Mucosa of gallbladder (tissue), 1 donor: Measurements from ENCODE around the gene POU3F1. TPM values are rescaled to one million over a fixed set of nuclear protein-coding genes. Genes with fewer than 3 reads are reported as not detected.

Experiments used
- DNase-seq: peaks from one replicate; pipeline ENCODE4 v3.0.0-alpha.2; 2020; ENCODE audit warnings: low spot score
- total RNA-seq: library from RNA; stranded (reverse); gene quantifications from one replicate; pipeline ENCODE4 v1.2.1, GENCODE V29; 2021
- donor health status: DM: no; HTN: no; CAD: no.

The POU3F1 gene
- total RNA-seq = 0.09 TPM

- no peak for DNase-seq
These were observed at the start of gene POU3F1 for GRCh38 chr1:38046333-38046883. Gene POU3F1, minus strand, starts transcription at chr1:38046793. Its CDS starts 50 bp downstream, at chr1:38046743.

- no peak for DNase-seq
These were observed 48.9 kb upstream of the POU3F1 start for GRCh38 chr1:38095454-38095931.

- DNase-seq = no peak
These were observed 48.2 kb upstream of the POU3F1 start for GRCh38 chr1:38094711-38095290.

GRCh38 chr1:38093569-38094520 is 47.3 kb upstream of the POU3F1 start:
- no peak for DNase-seq

- DNase-seq = no peak
These were observed 45.7 kb upstream of the POU3F1 start for GRCh38 chr1:38092256-38092655.

- no peak for DNase-seq
These were observed 44.2 kb upstream of the POU3F1 start for GRCh38 chr1:38090796-38091195.

- DNase-seq = no peak
These were observed 43.2 kb upstream of the POU3F1 start for GRCh38 chr1:38089712-38090360.

- DNase-seq = no peak
These were observed 42.2 kb upstream of the POU3F1 start for GRCh38 chr1:38088791-38089190.

GRCh38 chr1:38088366-38088765 is 41.8 kb upstream of the POU3F1 start:
- no peak for DNase-seq

GRCh38 chr1:38087676-38088075 is 41.1 kb upstream of the POU3F1 start:
- no peak for DNase-seq

GRCh38 chr1:38085666-38086330 is 39.2 kb upstream of the POU3F1 start:
- DNase-seq = no peak

- DNase-seq = no peak
These were observed 38.1 kb upstream of the POU3F1 start for GRCh38 chr1:38084700-38085099.

GRCh38 chr1:38084113-38084512 is 37.5 kb upstream of the POU3F1 start:
- DNase-seq = no peak

- no peak for DNase-seq
These were observed 36.9 kb upstream of the POU3F1 start for GRCh38 chr1:38083541-38083940.

GRCh38 chr1:38082769-38083263 is 36.2 kb upstream of the POU3F1 start:
- DNase-seq = no peak

GRCh38 chr1:38079019-38079418 is 32.4 kb upstream of the POU3F1 start:
- no peak for DNase-seq

GRCh38 chr1:38077523-38078147 is 31.0 kb upstream of the POU3F1 start:
- no peak for DNase-seq

- no peak for DNase-seq
These were observed 29.9 kb upstream of the POU3F1 start for GRCh38 chr1:38076455-38076854.

GRCh38 chr1:38076038-38076437 is 29.4 kb upstream of the POU3F1 start:
- DNase-seq = no peak

- DNase-seq = no peak
These were observed 28.6 kb upstream of the POU3F1 start for GRCh38 chr1:38075191-38075590.

GRCh38 chr1:38074302-38074677 is 27.7 kb upstream of the POU3F1 start:
- DNase-seq = no peak
